ENCODE data around the gene TCF23.
A peak's percentile ranks its signal among the peaks of the same experiment; 100 is the strongest.

The TCF23 gene

DNA sequence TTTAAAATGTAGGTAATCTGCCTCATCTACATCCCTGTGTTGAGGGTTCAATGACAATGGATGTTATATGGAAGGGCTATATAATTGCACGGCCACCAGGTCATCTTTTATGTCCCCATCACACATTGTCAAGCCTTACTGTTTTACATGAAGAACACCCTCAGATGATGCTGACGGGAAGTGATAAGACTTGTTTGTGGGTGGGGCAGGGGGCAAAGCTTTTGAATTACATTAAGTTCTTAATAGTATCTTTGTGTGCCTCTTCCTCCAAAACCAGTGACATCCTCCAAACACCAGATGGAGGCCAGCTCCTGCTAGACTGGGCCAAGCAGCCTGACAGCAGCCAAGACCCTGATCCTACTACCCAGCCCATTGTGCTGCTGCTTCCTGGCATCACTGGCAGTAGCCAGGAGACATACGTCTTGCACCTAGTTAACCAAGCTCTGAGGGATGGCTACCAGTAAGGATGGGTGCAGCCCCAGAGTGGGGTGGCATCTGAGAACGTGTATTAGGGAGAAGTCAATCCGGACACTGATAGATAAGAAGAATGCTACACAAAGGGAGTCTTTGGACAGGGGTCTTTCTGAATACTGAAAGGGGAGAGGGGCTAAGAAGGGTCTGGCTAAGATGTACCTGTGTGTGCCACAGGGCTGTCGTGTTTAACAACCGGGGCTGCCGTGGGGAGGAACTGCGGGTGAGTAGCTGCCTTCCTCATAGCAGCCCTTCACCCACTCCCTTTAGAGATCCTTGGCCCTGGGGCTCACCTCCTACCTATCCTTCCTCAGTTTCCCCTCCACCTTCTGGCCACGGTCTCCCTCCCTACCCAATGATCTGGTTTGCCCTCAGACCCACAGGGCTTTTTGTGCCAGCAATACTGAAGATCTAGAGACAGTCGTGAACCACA is 19.9 kb upstream of the TCF23 start:
- no peak for DNase-seq (ENCODE audit: low read depth in 2 of 2)

DNA sequence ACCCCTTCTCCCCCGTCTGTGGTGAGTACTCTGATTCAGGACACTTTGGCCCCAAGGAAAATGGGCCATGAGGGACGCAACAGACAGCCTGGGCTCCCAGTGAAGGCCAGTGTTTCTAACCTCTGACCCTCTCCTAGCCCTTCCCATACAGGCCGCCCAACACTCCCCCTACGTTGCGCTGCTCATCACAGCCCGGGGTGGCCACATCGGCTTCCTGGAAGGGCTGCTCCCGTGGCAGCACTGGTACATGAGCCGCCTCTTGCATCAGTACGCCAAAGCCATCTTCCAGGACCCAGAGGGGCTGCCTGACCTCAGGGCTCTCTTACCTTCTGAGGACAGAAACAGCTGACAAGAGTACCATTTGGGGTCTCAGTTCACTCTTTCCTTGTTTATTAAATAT is 18.4 kb upstream of the TCF23 start:
- no peak for DNase-seq (ENCODE audit: low read depth in 2 of 2)

DNA sequence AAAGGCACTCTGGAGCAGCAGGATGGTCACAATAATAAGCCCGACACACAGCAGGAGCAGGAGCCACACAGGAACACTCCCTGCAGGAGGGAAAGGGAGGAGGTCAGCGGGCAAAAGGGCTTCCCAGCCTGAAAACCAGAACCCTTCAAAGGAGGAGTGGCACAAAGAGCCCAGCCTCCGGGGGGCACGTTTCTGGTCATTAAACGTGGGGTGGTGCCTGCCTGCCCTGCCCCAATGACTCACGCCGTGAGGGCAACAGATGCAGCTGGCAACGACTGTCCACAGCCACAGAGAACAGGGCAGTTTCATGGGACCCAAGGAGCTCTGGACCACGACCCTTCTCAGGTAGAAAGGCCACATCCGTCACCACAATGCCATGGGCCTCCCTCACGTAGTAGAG is 17.4 kb upstream of the TCF23 start:
- DNase-seq (ENCODE audit: low read depth in 2 of 2) = no peak

DNA sequence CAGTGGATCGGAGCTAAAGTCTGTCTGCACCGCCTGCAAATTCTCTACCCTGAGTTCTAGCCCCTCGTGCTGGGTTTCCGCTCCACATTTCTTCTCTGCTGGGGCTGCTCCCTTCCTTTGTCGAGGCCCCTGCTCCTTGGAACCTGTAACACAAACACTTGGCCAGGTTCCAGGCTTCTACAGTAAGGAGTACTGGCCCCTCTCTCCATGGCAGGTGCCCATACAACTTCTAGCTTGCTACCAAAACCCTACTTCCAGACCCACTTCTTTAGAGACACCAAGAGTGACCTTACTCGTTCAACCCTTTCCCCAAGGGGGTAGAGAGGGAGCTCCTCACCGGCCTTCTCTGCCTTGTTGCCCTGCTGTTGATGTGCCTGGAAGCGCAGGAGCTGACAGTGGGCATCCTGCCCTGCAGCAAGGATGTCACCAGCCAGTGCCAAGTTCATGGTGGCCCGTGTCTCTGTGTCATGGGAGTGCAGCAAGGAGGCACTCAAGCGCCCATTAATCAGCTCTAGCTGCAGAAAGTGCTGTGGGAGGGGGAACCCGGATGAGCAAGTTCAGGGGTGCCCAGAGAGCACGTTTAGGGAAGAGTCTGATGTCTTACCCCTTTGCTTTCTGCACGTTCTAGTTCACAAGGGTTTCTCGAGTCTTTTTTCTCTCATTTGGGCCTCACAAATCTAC is 15.5 kb upstream of the TCF23 start:
- DNase-seq (ENCODE audit: low read depth in 2 of 2) = no peak

DNA sequence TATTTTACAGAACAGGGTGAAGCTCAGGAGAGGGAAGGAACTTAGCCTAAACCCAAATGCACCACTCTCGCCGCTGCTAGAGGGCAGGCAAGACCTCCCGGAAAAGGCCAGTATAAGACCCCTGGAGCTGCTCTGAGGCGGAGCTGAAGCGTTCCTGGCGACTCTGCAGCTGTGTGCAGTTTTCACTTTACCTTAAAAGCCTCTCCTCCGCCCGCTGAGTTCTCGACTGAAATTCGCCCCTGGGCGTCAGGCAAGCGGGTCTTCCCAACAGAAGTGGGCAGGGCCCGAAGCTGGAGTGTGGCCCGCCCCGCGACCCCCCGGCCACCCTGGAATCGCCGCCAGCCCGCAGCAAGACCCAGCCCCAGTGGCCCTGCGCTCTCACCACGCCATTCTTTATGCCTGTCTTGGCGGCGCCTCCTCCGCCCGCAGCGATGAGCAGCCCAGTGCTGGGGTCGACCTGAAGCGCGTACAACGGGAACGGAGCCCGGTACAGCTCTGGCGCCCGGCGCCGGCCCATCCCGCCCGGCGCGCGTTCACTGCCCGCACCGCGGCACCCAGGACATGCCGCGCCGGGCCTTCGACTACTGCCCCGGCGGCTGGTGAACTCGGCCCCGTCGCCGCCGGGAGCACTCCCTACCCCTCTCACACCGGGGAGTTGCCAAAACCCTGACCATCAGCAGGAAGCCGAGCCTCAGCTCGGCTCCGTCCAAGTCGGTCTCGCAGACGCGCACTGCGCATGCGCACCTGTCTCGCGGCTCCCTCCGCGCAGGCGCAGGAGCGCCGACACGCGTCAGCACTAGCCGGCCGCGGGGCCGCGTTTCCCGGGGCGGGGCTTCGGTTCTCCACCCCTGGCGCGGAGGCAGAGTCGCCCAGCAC is 14.7 kb upstream of the TCF23 start, which contains the start of gene PREB:
PREB (minus strand) TSS at position 732 of the 876 bp plus-strand sequence; CDS start at position 517, 215 bp downstream.
- DNase-seq (ENCODE audit: low read depth in 2 of 2) = peak; percentile 97 to 99

DNA sequence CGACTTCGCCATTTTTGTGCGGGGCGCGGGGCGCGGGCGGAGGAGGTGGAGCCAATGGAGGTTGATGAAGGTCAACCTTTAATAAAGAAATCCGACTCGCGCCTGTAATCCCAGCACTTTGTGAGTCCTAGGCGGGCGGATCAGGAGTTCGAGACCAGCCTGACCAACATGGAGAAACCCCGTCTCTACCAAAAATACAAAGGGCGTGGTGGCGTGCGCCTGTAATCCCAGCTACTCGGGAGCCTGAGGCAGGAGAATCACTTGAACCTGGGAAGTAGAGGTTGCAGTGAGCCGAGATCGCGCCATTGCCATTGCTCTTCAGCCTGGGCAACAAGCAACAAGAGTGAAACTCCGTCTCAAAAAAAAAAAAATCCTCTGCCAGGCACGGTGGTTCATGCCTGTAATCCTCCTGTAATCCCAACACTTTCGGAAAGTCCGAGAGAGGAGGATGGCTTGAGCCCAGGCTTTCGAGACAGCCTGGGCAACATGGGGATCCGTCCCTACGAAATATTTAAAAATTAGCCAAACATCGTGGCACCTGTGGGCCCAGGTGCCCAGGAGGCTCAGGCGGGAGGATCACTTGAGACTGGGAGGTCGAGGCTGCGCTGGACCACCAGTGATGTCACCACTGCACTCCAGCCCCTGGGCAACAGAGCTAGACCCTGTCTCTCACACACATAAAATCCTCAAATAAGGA is 13.9 kb upstream of the TCF23 start:
- DNase-seq (ENCODE audit: low read depth in 2 of 2) = no peak

DNA sequence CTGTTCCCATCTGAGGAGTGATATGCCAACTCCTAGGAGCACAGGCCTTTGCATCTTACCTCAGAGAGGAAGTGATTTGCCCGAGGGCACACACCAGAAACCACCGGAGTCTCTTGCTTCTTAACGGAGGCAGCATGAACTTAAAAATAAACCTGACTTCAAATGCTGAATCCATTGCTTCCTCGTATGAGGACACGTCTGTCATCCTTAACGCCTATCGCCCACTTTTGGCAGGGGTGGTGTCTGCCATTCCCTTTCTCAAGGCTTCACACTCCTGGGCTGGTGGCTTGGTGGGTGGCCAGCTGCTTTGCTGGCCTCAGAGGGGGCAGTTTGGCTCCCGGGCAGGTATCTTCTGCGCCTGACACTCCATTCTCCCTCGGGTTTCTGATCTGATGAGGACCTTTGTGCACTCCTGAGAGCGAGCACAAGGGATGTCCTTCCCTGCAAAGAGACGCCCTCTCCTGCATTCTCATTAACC is 13.3 kb upstream of the TCF23 start:
- DNase-seq (ENCODE audit: low read depth in 2 of 2) = no peak

DNA sequence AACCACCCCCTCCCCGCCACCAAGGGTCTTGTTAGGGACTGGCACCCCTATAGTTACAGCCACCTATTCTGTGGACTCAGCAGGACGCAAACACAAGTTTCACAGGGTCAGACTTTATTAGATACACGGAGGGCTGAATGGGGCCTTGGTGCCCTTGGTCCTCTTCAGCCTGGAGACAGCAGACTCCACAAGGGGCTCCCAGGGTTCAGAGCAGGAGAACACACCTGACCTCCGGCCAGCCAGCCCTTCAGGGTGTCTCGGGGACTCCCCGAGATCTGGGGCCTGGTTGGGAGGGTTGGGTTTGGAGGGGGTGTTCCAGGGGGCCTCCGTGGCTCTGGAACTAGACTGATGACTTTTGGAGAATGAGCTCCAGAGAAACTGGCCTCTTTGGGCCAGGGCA is 12.1 kb upstream of the TCF23 start:
- DNase-seq (ENCODE audit: low read depth in 2 of 2) = no peak

DNA sequence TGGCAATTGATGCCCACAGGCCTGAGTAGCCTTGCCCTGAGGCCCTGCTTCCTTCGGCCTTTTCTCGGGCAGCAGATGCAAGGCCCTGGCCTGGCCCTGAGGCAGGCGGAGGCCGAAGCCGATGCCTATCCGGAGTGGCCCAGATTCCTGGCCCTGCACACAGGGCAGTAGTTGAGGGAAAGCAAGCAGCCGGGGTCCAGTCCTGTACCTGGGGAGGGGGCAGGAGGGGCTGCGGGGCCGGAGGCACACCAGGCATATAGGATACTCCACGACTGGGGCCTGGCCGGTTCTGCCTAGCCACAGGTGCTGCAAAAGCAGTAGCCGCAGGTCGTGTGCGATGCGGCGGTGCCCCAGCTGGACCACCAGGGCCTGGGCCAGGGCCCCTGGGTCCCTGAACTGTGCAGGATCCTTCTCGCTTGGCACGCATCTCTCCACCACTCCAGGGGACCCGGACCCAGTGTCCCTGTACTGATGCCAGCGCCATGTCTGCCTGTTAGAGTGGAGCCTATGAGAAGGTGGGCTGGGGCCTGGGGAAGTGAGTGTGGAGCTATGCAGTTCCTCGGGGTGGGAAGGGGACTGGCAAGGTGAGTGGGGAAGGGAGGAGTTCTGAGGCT is 11.4 kb upstream of the TCF23 start:
- DNase-seq (ENCODE audit: low read depth in 2 of 2) = no peak

DNA sequence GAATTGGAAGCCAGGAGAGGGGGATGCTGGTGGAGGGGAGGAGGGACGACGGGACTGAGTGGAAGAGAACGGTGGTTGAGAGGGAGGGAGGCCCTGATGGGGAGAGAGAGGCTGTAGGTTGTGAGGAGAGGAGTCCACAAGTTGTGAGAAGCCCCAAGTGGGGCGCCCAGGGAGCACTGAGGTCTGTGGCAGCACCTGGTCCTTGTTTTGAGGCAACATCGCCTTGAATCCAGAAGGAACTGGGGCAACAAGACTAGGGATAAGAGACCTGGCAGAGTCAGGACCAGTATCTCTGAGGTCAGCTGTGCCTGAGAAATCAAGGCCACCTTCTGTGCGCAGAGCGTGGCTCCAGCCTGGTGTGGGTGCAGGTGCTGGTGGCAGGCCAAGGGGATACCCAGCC is 10.7 kb upstream of the TCF23 start:
- DNase-seq (ENCODE audit: low read depth in 2 of 2) = no peak

DNA sequence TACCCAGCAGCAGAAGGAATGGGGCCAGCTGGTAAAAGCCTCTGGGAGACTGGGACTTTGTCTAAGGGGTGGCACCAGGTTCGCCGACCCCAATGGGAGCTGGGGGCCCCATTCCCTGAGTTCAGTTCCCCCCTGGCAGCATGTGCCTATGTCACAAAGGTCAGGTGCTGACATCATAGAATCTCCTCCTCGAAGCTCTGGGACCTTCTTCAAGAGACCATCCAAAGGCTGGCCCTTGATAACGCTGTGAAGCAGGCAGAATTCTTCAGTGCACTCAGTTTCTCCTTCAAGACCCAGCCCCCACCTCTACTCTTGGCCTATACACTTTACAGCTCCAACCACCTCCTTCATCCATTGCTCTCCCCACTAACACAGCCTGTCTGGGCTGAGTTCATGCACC is 9.5 kb upstream of the TCF23 start, which contains the start of gene PRR30:
PRR30 (minus strand) TSS at position 101 of the 400 bp plus-strand sequence. CDS start 1,081 bp downstream, outside the sequence.
- DNase-seq (ENCODE audit: low read depth in 2 of 2) = no peak

DNA sequence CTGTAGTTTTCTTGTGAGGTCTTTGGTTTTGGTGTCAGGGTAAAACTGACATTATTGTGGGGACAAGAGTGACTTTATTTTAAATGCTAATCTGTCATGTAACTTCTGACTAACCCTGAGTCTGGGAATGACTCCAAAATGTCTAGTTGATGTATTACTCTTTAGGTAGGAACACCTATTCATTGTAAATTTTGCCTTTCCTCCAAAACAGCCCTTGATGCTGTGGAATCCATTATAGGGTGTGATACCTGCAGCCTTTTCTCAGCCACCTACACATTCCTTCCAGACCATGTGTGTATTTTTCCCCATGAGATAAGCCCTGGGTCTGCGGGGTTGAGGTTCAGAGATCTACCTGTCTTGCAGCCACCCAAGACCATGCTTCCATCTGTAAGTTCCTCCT is 5.5 kb upstream of the TCF23 start:
- DNase-seq (ENCODE audit: low read depth in 2 of 2) = no peak

DNA sequence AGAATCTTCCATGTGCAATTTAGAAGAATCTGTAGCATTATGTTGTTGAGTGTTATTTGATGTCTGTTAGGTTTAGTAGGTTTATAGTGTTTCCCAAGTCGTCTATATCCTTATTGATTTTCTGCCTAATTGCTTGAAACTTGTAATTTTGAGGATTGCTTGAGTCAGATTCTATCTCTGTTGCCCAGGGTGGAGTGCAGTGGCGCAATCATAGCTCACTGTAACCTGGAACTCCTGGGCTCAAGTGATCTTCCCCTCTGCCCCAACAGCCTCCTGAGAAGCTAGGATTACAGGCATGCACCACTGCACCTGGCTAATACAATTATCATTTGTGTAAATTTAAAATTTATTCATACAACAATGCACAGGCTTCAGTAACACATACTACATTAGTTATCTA is 3.1 kb upstream of the TCF23 start:
- no peak for DNase-seq (ENCODE audit: low read depth in 2 of 2)

DNA sequence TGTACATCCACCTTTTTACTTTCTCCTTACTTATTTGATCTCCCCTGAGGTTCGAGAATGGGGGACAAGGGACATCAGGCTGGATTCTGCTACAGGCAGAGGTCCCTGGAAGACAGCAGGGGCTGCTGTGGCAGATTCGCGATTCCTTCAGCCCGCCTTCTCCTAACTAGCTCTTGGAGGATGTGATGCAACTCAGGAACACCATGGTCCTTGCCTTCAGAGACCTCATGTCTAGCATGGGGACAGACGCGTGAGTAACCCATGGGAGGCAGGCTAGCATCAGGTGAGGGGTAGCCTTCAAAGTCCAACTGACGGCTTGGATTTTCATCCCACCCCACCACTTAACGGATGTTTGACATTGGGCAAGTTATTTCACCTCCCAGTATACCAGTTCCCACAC is 869 bp upstream of the TCF23 start:
- no peak for DNase-seq (ENCODE audit: low read depth in 2 of 2)

DNA sequence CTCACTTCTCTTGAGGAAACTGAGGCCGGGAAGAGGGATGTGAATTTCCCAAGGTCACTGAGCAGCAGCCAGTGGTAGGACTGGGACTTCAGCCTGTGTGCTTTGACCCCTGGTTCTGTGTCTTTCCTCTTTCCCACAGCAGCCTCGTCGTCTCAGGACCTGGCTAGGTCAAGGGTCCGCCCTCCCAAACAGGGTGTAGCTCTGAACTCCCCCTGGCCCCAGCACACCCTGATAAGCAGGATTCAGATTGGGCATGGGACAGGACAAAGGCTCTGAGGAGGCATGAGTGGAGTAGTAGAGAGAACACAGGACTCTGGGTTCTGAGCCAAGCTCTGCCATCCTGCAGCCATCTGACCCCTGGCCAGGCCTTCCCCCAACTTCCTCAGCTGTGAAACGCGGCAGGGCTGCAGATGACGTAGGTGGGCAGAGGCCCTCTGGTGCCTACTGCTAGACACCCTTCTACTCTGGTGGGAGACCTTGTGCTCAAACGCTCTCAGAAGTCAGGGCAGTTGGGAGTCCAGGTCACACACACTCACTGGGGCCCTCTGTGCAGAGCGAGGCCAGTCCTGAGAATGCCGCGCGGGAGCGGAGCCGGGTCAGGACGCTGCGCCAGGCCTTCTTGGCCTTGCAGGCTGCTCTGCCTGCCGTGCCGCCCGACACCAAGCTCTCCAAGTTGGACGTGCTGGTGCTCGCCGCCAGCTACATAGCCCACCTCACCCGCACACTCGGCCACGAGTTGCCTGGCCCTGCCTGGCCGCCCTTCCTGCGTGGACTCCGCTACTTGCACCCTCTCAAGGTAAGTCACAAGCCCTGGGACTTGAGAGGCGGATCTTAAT is 984 bp downstream of the TCF23 start:
- DNase-seq (ENCODE audit: low read depth in 2 of 2) = no peak

DNA sequence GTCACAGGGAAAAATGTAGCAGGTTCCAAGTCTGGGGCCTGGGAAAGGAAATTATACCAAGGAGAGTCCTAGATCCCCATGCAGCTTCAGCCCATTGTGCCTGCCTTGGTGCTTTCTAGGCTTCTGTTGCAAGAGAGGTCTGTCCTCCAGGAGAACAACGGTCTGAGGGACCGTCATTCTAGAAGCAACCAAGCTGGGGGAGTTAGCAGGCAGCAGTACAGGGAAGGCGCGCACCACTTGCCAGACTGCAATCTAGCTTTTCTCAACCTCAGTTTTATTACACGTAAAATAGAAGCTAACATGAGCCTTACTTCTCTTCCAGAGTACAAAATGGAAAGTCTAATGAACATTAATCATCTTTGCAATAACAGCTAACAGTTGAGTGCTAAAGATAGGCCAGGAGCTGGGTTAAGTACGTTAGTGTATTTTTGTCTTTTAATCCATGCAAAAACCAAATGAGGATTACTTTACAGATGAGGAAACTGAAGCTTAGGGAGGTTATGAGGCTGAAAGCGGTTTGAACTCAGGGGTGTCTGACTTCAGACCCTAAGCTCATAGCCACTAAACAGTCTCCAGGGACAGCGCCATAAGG is 1.9 kb downstream of the TCF23 start:
- no peak for DNase-seq (ENCODE audit: low read depth in 2 of 2)

DNA sequence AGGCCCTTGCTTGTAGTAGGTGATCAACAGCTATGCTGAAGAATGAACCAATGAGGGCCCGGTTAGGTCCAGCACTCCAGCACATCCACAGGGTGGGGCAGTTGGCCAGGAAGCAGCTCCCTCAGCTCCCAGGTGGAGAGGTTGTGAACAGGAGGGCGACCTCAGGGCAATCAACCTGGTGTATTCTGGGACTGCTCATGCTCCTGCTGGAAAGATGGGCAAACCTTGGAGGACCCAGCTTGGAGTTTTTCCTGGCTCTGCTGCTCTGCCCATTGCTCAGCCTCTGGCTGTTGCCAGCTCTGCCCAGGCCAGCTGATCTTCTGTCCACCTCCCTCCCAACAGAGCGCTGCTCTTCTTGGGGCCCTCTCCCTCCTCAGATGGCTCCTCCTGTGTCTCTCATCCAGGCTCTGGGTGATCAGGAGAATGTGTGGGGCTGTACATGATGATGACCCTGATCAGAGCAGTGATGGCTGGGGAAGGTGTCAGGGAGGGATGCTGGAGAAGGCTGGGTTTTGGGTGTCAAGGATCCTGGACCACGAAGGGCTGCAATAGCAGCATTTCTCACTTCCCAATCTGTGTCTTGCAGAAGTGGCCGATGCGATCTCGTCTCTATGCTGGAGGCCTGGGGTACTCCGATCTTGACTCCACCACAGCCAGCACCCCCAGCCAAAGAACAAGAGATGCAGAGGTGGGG is 3.4 kb downstream of the TCF23 start:
- DNase-seq (ENCODE audit: low read depth in 2 of 2) = no peak

DNA sequence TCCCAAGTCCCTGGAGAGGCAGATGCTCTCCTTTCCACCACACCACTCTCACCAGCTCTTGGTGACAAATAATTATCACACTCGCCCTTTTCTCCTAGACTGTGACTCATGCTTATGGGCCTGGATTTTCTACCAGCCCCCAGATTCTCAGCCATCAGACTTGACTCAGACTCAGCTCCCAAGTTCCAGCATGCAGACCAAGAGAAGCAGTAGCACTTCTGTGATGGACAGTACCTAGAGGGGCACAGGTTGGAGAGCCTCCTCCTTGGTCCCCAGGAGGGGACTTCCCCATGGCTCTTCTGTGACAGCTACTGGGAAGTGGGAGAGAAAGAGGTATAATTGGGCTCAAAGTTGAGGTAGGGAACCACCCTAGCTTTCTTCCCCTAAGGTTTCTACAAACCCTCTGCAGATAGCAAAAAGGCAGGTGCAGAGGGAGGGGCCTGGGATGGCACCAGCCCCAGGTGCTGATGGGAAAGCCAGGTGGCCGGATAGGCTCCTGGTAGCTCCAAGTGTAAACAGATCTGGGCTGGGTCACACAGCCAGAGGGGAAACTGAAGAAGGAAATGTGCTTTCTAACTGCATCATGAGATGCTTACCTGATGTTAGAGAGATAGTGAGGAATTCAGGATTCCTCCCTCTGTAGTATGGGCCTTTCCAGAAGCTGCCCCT is 4.1 kb downstream of the TCF23 start:
- no peak for DNase-seq (ENCODE audit: low read depth in 2 of 2)

Measured in stimulated activated CD4-positive, alpha-beta T cell treated with anti-CD3 and anti-CD28 coated beads, Interleukin-1b, Interleukin-23, amount 100 ng/mL, for 4 hours (primary cell).